Subcutaneous abdominal adipose tissue (tissue), 5 donors: ENCODE measurements around the gene MON2.

Experiments
- H3K27ac ChIP-seq: one replicate; pipeline ENCODE4 v1.7.0; 2013; ENCODE audit warnings: low read depth, mild to moderate bottlenecking, inconsistent platforms, low read length, moderate library complexity
- H3K27me3 ChIP-seq, 5 donors: one replicate each; pipeline ENCODE4 v1.7.0; 2013; ENCODE audit warnings: low read length in 5 of 5, inconsistent platforms in 1 of 5; ENCODE audit not compliant: control insufficient read depth in 5 of 5, insufficient read depth in 4 of 5
- H3K36me3 ChIP-seq, 5 donors: one replicate each; pipeline ENCODE4 v1.7.0; 2013; ENCODE audit warnings: low read length in 5 of 5; ENCODE audit not compliant: control insufficient read depth in 5 of 5, insufficient read depth in 5 of 5
- H3K4me1 ChIP-seq, 5 donors: one replicate each; pipeline ENCODE4 v1.7.0; 2013; ENCODE audit warnings: low read length in 5 of 5, mild to moderate bottlenecking in 3 of 5, moderate library complexity in 1 of 5; ENCODE audit not compliant: control insufficient read depth in 5 of 5, insufficient read depth in 5 of 5
- H3K4me3 ChIP-seq, 5 donors: one replicate each; pipeline ENCODE4 v1.7.0; 2013; ENCODE audit warnings: low read length in 5 of 5, low read depth in 1 of 5
- H3K9ac ChIP-seq, 5 donors: one replicate each; pipeline ENCODE4 v1.7.0; 2013; ENCODE audit warnings: low read length in 5 of 5, mild to moderate bottlenecking in 4 of 5, moderate library complexity in 3 of 5
- H3K9me3 ChIP-seq, 5 donors: one replicate each; pipeline ENCODE4 v1.7.0; 2013; ENCODE audit warnings: low read length in 5 of 5; ENCODE audit not compliant: control insufficient read depth in 5 of 5
- donor health status: healthy.
- donor health status: healthy.
- donor health status: healthy.
- donor health status: healthy.
- donor health status: healthy.

MON2 gene

DNA sequence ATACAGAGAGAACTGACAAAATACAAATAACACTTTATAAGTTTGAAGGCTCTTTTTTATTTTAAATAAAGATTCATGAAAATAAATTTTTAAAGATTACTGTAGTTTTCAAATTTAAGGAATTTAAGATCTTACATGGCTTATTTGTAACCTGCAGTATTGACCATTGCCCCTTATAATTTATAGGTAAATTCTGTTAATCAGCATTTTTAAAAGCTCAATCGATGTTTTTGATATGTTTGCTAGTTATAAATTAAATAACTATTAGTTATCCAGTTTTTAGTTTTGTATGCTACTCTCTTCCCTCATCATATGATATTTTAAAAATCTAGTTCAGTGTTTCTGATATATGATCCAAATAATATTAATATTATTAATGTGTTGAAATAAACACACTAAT is 109.9 kb downstream of the MON2 start:
- H3K27me3 ChIP-seq, result no peaks in the 10 kb centered on the region
- H3K9me3 ChIP-seq, result no peaks in the 10 kb centered on the region
- no peak overlapping the region for H3K4me3 ChIP-seq
- H3K9ac ChIP-seq, result no peak overlapping the region
- H3K27ac ChIP-seq, result no peak overlapping the region
- H3K4me1 ChIP-seq, result no peaks in the 10 kb centered on the region
- peaks cover 10 to 26% (median 19%) of the 10 kb centered on the region in 5 donors for H3K36me3 ChIP-seq

DNA sequence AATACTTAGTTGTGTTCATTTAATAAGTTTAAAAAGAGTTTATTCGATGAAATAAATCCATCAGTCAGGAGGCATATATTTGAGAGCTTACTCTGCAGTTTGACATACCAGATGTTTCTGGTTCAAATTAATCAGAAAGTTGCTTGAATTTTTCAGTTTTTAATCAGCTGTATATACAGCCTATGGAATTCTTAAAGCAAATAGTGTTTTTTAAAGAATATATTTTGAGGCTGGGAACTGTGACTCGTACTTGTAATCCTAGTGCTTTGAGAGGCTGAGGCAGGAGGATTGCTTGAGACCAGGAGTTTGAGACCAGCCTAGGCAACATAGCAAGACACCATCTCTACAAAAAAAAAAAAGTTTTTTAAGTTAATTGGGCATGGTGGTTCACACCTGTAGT is 112.1 kb downstream of the MON2 start:
- Histone ChIP-seq H3K9ac (no peak overlapping the region), H3K4me3 (no peak overlapping the region), H3K27me3 (no peaks in the 10 kb centered on the region), H3K4me1 (no peaks in the 10 kb centered on the region), H3K9me3 (no peaks in the 10 kb centered on the region), H3K36me3 (peaks cover 0 to 15% (median 10%) of the 10 kb centered on the region in 5 donors), H3K27ac (no peak overlapping the region)

GRCh38 chr12:62581288-62582064 is 114.8 kb downstream of the MON2 start:
- Histone ChIP-seq H3K36me3 (peaks cover 0 to 5% (median 2%) of the 10 kb centered on the region in 5 donors), H3K4me3 (no peak overlapping the region), H3K27me3 (no peaks in the 10 kb centered on the region), H3K4me1 (peaks cover 0 to 6% (median 2%) of the 10 kb centered on the region in 5 donors), H3K9ac (no peak overlapping the region), H3K9me3 (no peaks in the 10 kb centered on the region), H3K27ac (no peak overlapping the region)

DNA sequence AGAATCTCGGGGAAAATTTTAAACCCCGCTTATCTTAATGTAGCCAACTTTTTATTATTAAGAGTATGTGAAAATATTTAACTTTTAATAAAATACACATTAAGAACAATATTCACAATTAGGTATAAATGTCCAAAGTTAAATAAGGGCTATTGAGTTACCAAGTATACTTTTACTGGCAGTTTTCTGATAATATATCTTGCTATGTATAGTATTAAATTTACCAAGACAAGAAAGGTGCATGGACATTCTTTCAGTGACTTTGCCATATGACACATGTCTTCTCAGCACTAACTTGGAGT is 115.4 kb downstream of the MON2 start:
- no peaks in the 10 kb centered on the region for H3K9me3 ChIP-seq
- peaks cover 0 to 5% (median 2%) of the 10 kb centered on the region in 5 donors for H3K36me3 ChIP-seq
- peaks cover 0 to 6% (median 2%) of the 10 kb centered on the region in 5 donors for H3K4me1 ChIP-seq
- H3K27me3 ChIP-seq, result no peaks in the 10 kb centered on the region
- H3K4me3 ChIP-seq, result no peak overlapping the region
- H3K27ac ChIP-seq, result no peak overlapping the region
- no peak overlapping the region for H3K9ac ChIP-seq

DNA sequence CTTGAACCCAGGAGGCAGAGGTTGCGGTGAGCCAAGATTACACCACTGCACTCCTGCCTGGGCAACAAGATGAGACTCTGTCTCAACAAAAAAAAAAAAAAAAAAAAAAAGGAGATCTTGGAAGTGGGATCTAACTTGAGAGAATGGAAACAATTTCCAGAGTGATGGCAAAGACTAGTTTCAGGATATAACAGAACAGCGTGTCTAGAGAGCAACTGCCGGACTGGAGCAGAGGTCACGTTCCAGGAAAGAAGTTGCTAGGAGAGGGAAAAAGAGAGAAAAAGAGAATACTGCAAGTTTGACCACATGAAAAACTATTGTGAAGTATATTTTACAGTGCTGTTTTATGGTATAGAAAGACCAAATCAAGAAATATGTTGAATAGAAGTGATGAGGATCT is 118.0 kb downstream of the MON2 start:
- Histone ChIP-seq H3K27ac (no peak overlapping the region), H3K4me3 (no peak overlapping the region), H3K27me3 (no peaks in the 10 kb centered on the region), H3K9me3 (no peaks in the 10 kb centered on the region), H3K9ac (no peak overlapping the region), H3K36me3 (peaks cover 0 to 9% (median 5%) of the 10 kb centered on the region in 5 donors), H3K4me1 (peaks cover 0 to 6% (median 2%) of the 10 kb centered on the region in 5 donors)

- H3K4me1 ChIP-seq, result peaks cover 0 to 6% (median 2%) of the 10 kb centered on the region in 5 donors
Observed at GRCh38 chr12:62586850-62587249, 120.2 kb downstream of the MON2 start.

GRCh38 chr12:62588916-62589315 is 122.3 kb downstream of the MON2 start:
- Histone ChIP-seq H3K27me3 (no peaks in the 10 kb centered on the region), H3K36me3 (peaks cover 0 to 19% (median 14%) of the 10 kb centered on the region in 5 donors), H3K27ac (no peak overlapping the region), H3K9me3 (no peaks in the 10 kb centered on the region), H3K9ac (no peak overlapping the region), H3K4me1 (peaks cover 0 to 6% (median 2%) of the 10 kb centered on the region in 5 donors), H3K4me3 (no peak overlapping the region)

More at GRCh38 chr12:62586850-62587249, 120.2 kb downstream of the MON2 start:
- peaks cover 0 to 12% (median 10%) of the 10 kb centered on the region in 5 donors for H3K36me3 ChIP-seq
- H3K9ac ChIP-seq, result no peak overlapping the region
- no peaks in the 10 kb centered on the region for H3K27me3 ChIP-seq
- no peak overlapping the region for H3K27ac ChIP-seq
- no peaks in the 10 kb centered on the region for H3K9me3 ChIP-seq
- H3K4me3 ChIP-seq, result no peak overlapping the region

DNA sequence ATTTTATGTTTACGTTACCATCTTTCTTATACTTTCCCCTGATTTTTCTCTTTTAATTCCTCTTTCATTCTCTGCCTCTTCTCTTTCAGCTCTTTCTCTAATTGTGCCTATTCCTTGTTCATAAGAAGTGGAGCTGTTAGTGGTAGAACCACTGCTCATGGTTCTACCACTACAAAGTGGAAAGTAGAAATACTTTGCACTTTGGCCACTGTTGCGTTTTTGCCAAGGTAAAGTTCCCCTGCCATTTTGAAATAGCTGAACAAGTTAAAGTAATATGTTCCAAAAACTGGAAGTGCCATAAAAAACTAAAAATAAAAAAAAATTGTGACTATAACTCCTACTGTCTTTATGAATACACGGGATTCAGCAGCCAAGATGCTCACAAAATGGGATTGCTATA is 130.6 kb downstream of the MON2 start:
- H3K9me3 ChIP-seq, result no peaks in the 10 kb centered on the region
- no peak overlapping the region for H3K4me3 ChIP-seq
- no peaks in the 10 kb centered on the region for H3K27me3 ChIP-seq
- peaks cover 0 to 15% (median 6%) of the 10 kb centered on the region in 5 donors for H3K4me1 ChIP-seq
- peaks cover 0 to 7% (median 4%) of the 10 kb centered on the region in 5 donors for H3K36me3 ChIP-seq
- no peak overlapping the region for H3K9ac ChIP-seq
- H3K27ac ChIP-seq, result no peak overlapping the region

DNA sequence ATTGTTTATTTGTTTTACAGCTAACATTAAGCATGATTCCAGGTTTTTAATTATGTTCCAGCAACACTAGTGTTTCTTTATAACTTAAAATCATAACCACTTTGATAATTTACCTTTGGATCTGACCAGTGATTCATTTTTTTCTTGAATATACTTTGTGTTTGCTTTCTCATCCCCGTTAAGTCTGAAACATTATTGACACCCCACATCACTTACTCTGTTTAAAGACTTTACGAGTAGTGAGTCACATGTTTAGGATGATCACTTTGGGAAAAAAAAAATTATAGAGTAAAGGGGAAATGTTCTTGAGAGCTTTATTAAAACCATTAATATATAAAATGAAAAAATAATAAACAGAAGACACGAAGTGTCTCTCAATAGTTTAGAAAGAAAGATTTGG is 132.2 kb downstream of the MON2 start:
- Histone ChIP-seq H3K27ac (no peak overlapping the region), H3K4me1 (peaks cover 0 to 16% (median 10%) of the 10 kb centered on the region in 5 donors), H3K4me3 (no peak overlapping the region), H3K9ac (no peak overlapping the region), H3K9me3 (no peaks in the 10 kb centered on the region), H3K36me3 (no peaks in the 10 kb centered on the region), H3K27me3 (no peaks in the 10 kb centered on the region)

DNA sequence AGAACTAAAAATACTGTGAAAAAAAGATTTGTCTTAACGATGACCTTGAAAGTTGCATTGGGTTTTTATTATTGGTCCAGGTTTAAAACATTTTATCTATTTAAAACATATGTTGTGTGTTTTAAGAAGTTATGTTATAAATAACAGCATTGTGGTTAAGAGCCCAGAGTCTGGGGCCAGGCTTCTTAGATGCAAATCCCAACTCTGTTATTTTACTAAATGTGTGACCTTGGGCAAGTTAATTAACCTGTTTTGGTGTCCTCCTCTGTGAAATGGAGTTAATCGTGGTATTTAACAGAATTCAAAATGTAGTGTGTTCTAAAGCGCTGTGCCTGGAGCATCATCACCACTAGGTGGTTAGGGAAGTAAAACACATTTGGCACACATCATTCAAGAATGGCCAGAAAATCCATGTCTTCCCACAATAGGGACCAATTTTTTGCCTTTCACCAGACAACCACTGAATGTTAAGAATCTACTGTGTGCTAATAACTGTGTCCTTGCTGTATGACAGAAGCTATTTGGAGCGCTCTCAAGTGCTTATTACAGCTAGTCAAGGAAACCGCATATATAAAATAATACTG is 133.3 kb downstream of the MON2 start:
- H3K9ac ChIP-seq, result no peak overlapping the region
- H3K4me1 ChIP-seq, result peaks cover 0 to 27% (median 18%) of the 10 kb centered on the region in 5 donors
- no peaks in the 10 kb centered on the region for H3K9me3 ChIP-seq
- H3K4me3 ChIP-seq, result no peak overlapping the region
- H3K27me3 ChIP-seq, result no peaks in the 10 kb centered on the region
- H3K36me3 ChIP-seq, result no peaks in the 10 kb centered on the region
- H3K27ac ChIP-seq, result no peak overlapping the region
